Mucosa of stomach (tissue), 1 donor: ENCODE measurements around the gene SLC35F3.
"Not testable (repeated sequence)": the region's sequence is repeated elsewhere in the genome, so short reads cannot be mapped to it uniquely, and the experiment has no call there.

Source experiments
- H3K27me3 ChIP-seq: one replicate; pipeline ENCODE4 v1.7.0; 2013; ENCODE audit warnings: mild to moderate bottlenecking, low read length; ENCODE audit not compliant: control insufficient read depth, insufficient read depth
- H3K36me3 ChIP-seq: one replicate; pipeline ENCODE4 v1.7.0; 2013; ENCODE audit warnings: low read length; ENCODE audit not compliant: control insufficient read depth, insufficient read depth
- H3K4me1 ChIP-seq: one replicate; pipeline ENCODE4 v1.7.0; 2013; ENCODE audit warnings: mild to moderate bottlenecking, low read length; ENCODE audit not compliant: control insufficient read depth, insufficient read depth
- H3K4me3 ChIP-seq: one replicate; pipeline ENCODE4 v1.7.0; 2013; ENCODE audit warnings: low read length
- H3K9ac ChIP-seq: one replicate; pipeline ENCODE4 v1.7.0; 2013; ENCODE audit warnings: mild to moderate bottlenecking, low read length, moderate library complexity
- H3K9me3 ChIP-seq: one replicate; pipeline ENCODE4 v1.7.0; 2013; ENCODE audit warnings: mild to moderate bottlenecking, low read length, moderate library complexity; ENCODE audit not compliant: control insufficient read depth
- donor health status: Pancreatic carcinoma.

SLC35F3 gene

GRCh38 chr1:234301663-234302062 lies 397.2 kb downstream of the SLC35F3 start:
- H3K4me1 ChIP-seq, H3K4me3 ChIP-seq, H3K9me3 ChIP-seq, H3K36me3 ChIP-seq, H3K9ac ChIP-seq, H3K27me3 ChIP-seq: not testable (repeated sequence)

- Histone ChIP-seq H3K27me3 (no peaks in the 10 kb centered on the region), H3K9ac (no peak overlapping the region), H3K4me1 (no peaks in the 10 kb centered on the region), H3K9me3 (no peaks in the 10 kb centered on the region), H3K4me3 (no peak overlapping the region), H3K36me3 (no peaks in the 10 kb centered on the region)
Observed at GRCh38 chr1:234302354-234302962, 398.0 kb downstream of the SLC35F3 start.

GRCh38 chr1:234303231-234303630 lies 398.8 kb downstream of the SLC35F3 start:
- Histone ChIP-seq H3K27me3 (no peaks in the 10 kb centered on the region), H3K4me1 (no peaks in the 10 kb centered on the region), H3K4me3 (no peak overlapping the region), H3K9me3 (no peaks in the 10 kb centered on the region), H3K36me3 (no peaks in the 10 kb centered on the region), H3K9ac (no peak overlapping the region)

- no peak overlapping the region for H3K4me3 ChIP-seq
- no peak overlapping the region for H3K9ac ChIP-seq
- H3K27me3 ChIP-seq: peaks cover 8% of the 10 kb centered on the region
- peaks cover 6% of the 10 kb centered on the region for H3K4me1 ChIP-seq
- H3K36me3 ChIP-seq: no peaks in the 10 kb centered on the region
- no peaks in the 10 kb centered on the region for H3K9me3 ChIP-seq
Observed at GRCh38 chr1:234307726-234308125, 403.2 kb downstream of the SLC35F3 start.

- Histone ChIP-seq H3K27me3 (peaks cover 8% of the 10 kb centered on the region), H3K9ac (no peak overlapping the region), H3K9me3 (no peaks in the 10 kb centered on the region), H3K36me3 (no peaks in the 10 kb centered on the region), H3K4me1 (peaks cover 6% of the 10 kb centered on the region), H3K4me3 (no peak overlapping the region)
Observed at GRCh38 chr1:234309243-234309597, 404.7 kb downstream of the SLC35F3 start.

- peaks cover 6% of the 10 kb centered on the region for H3K4me1 ChIP-seq
- no peaks in the 10 kb centered on the region for H3K36me3 ChIP-seq
- H3K27me3 ChIP-seq: peaks cover 8% of the 10 kb centered on the region
- no peaks in the 10 kb centered on the region for H3K9me3 ChIP-seq
- no peak overlapping the region for H3K4me3 ChIP-seq
- H3K9ac ChIP-seq: no peak overlapping the region
Observed at GRCh38 chr1:234309598-234310459, 405.4 kb downstream of the SLC35F3 start.

- H3K9ac ChIP-seq: no peak overlapping the region
- peaks cover 8% of the 10 kb centered on the region for H3K27me3 ChIP-seq
- H3K9me3 ChIP-seq: no peaks in the 10 kb centered on the region
- H3K36me3 ChIP-seq: no peaks in the 10 kb centered on the region
- peaks cover 6% of the 10 kb centered on the region for H3K4me1 ChIP-seq
- no peak overlapping the region for H3K4me3 ChIP-seq
Observed at GRCh38 chr1:234310460-234310817, 406.0 kb downstream of the SLC35F3 start.

GRCh38 chr1:234311414-234311813 lies 406.9 kb downstream of the SLC35F3 start:
- H3K27me3 ChIP-seq: peaks cover 8% of the 10 kb centered on the region
- H3K4me1 ChIP-seq: peaks cover 6% of the 10 kb centered on the region
- H3K36me3 ChIP-seq: no peaks in the 10 kb centered on the region
- H3K9me3 ChIP-seq: no peaks in the 10 kb centered on the region
- no peak overlapping the region for H3K9ac ChIP-seq
- H3K4me3 ChIP-seq: no peak overlapping the region

- Histone ChIP-seq H3K4me3 (no peak overlapping the region), H3K36me3 (no peaks in the 10 kb centered on the region), H3K4me1 (peaks cover 6% of the 10 kb centered on the region), H3K27me3 (peaks cover 8% of the 10 kb centered on the region), H3K9ac (no peak overlapping the region), H3K9me3 (no peaks in the 10 kb centered on the region)
Observed at GRCh38 chr1:234313171-234313570, 408.7 kb downstream of the SLC35F3 start.

- no peak overlapping the region for H3K9ac ChIP-seq
- no peaks in the 10 kb centered on the region for H3K9me3 ChIP-seq
- no peaks in the 10 kb centered on the region for H3K36me3 ChIP-seq
- no peak overlapping the region for H3K4me3 ChIP-seq
- peaks cover 8% of the 10 kb centered on the region for H3K27me3 ChIP-seq
- H3K4me1 ChIP-seq: no peaks in the 10 kb centered on the region
Observed at GRCh38 chr1:234315091-234315541, 410.6 kb downstream of the SLC35F3 start.

- H3K27me3 ChIP-seq: peaks cover 6% of the 10 kb centered on the region
- H3K4me1 ChIP-seq: no peaks in the 10 kb centered on the region
- H3K4me3 ChIP-seq: no peak overlapping the region
- H3K9me3 ChIP-seq: no peaks in the 10 kb centered on the region
- no peaks in the 10 kb centered on the region for H3K36me3 ChIP-seq
- no peak overlapping the region for H3K9ac ChIP-seq
Observed at GRCh38 chr1:234315588-234315987, 411.1 kb downstream of the SLC35F3 start.

- no peaks in the 10 kb centered on the region for H3K36me3 ChIP-seq
- no peaks in the 10 kb centered on the region for H3K9me3 ChIP-seq
- H3K4me3 ChIP-seq: no peak overlapping the region
- no peaks in the 10 kb centered on the region for H3K4me1 ChIP-seq
- no peak overlapping the region for H3K9ac ChIP-seq
- H3K27me3 ChIP-seq: no peaks in the 10 kb centered on the region
Observed at GRCh38 chr1:234316486-234316885, 412.0 kb downstream of the SLC35F3 start.
